H9 (cell line): ENCODE data around the gene RAB27B. TPM values are rescaled to one million over a fixed set of nuclear protein-coding genes. Genes with fewer than 3 reads are reported as not detected.
"Not testable (repeated sequence)": the region's sequence is repeated elsewhere in the genome, so short reads cannot be mapped to it uniquely, and the experiment has no call there.

Experiments
- DNase-seq: peaks from one replicate; pipeline ENCODE4 v3.0.0-alpha.2; 2017
- H2AFZ ChIP-seq: one replicate; pipeline ENCODE4 v1.6.1; 2013; ENCODE audit warnings: mild to moderate bottlenecking, low read length, control low read depth, moderate library complexity
- H2AK5ac ChIP-seq: 2 replicates; pipeline ENCODE4 v1.6.1; 2013; ENCODE audit warnings: low read length, control low read depth, mixed read lengths; ENCODE audit not compliant: insufficient read length
- H2BK120ac ChIP-seq: one replicate; pipeline ENCODE4 v1.6.1; 2013; ENCODE audit warnings: low read depth, mild to moderate bottlenecking, low read length, control low read depth, inconsistent platforms; ENCODE audit not compliant: poor library complexity, severe bottlenecking
- H2BK12ac ChIP-seq: 2 replicates; pipeline ENCODE4 v1.6.1; 2013; ENCODE audit warnings: low read length, control low read depth, mixed read lengths, low read depth; ENCODE audit not compliant: insufficient read length
- H2BK15ac ChIP-seq: 2 replicates; pipeline ENCODE4 v1.6.1; 2013; ENCODE audit warnings: low read depth, low read length, control low read depth
- H2BK20ac ChIP-seq: one replicate; pipeline ENCODE4 v1.6.1; 2013; ENCODE audit warnings: low read depth, mild to moderate bottlenecking, low read length, control low read depth, inconsistent platforms; ENCODE audit not compliant: poor library complexity, severe bottlenecking
- H2BK5ac ChIP-seq: 2 replicates; pipeline ENCODE4 v1.6.1; 2013; ENCODE audit warnings: low read length, control low read depth, mixed read lengths; ENCODE audit not compliant: insufficient read length
- H3K14ac ChIP-seq: 2 replicates; pipeline ENCODE4 v1.6.1; 2013; ENCODE audit warnings: low read length, control low read depth; ENCODE audit not compliant: insufficient read depth
- H3K18ac ChIP-seq: 2 replicates; pipeline ENCODE4 v1.6.1; 2013; ENCODE audit warnings: low read depth, mild to moderate bottlenecking, mixed read lengths, low read length, control low read depth; ENCODE audit not compliant: insufficient read length
- H3K23ac ChIP-seq: 2 replicates; pipeline ENCODE4 v1.6.1; 2013; ENCODE audit warnings: low read length, control low read depth, mixed read lengths, low read depth; ENCODE audit not compliant: insufficient read length
- H3K23me2 ChIP-seq: 2 replicates; pipeline ENCODE4 v1.6.1; 2013; ENCODE audit warnings: low read depth, mild to moderate bottlenecking, mixed read lengths, low read length, control low read depth; ENCODE audit not compliant: insufficient read length, poor library complexity, severe bottlenecking
- H3K27ac ChIP-seq: 2 replicates; pipeline ENCODE4 v1.5.1; 2013; ENCODE audit warnings: low read length, control low read depth, mixed read lengths, low read depth; ENCODE audit not compliant: insufficient read length
- H3K27me3 ChIP-seq: 2 replicates; pipeline ENCODE4 v1.6.1; 2013; ENCODE audit warnings: low read length, control low read depth, inconsistent platforms; ENCODE audit not compliant: insufficient read depth
- H3K4ac ChIP-seq: 2 replicates; pipeline ENCODE4 v1.6.1; 2013; ENCODE audit warnings: low read depth, mild to moderate bottlenecking, control low read depth, inconsistent platforms, low read length, moderate library complexity
- H3K4me1 ChIP-seq: 2 replicates; pipeline ENCODE4 v1.6.1; 2013; ENCODE audit warnings: low read length, control low read depth, inconsistent platforms; ENCODE audit not compliant: insufficient read depth
- H3K4me2 ChIP-seq: 2 replicates; pipeline ENCODE4 v1.6.1; 2013; ENCODE audit warnings: low read length, control low read depth, mixed read lengths; ENCODE audit not compliant: insufficient read length, insufficient read depth
- H3K56ac ChIP-seq: 2 replicates; pipeline ENCODE4 v1.6.1; 2013; ENCODE audit warnings: low read depth, mild to moderate bottlenecking, mixed read lengths, low read length, control low read depth; ENCODE audit not compliant: insufficient read length
- H3K79me1 ChIP-seq: 2 replicates; pipeline ENCODE4 v1.6.1; 2013; ENCODE audit warnings: low read depth, mild to moderate bottlenecking, moderate library complexity, low read length, control low read depth, inconsistent platforms; ENCODE audit not compliant: insufficient read depth, poor library complexity, severe bottlenecking
- H3K79me2 ChIP-seq: 2 replicates; pipeline ENCODE4 v1.6.1; 2013; ENCODE audit warnings: low read length, control low read depth, inconsistent platforms; ENCODE audit not compliant: insufficient read depth
- H3K9ac ChIP-seq: 2 replicates; pipeline ENCODE4 v1.6.1; 2013; ENCODE audit warnings: low read length, control low read depth, mixed read lengths; ENCODE audit not compliant: insufficient read length; ENCODE audit errors: extremely low read depth
- H3K9me3 ChIP-seq: one replicate; pipeline ENCODE4 v1.6.1; 2013; ENCODE audit warnings: low read depth, low read length, inconsistent platforms; ENCODE audit not compliant: control insufficient read depth
- H3T11ph ChIP-seq: one replicate; pipeline ENCODE4 v1.6.1; 2013; ENCODE audit warnings: mild to moderate bottlenecking, low read length, control low read depth, inconsistent platforms
- H4K20me1 ChIP-seq: one replicate; pipeline ENCODE4 v1.6.1; 2013; ENCODE audit not compliant: control insufficient read depth, insufficient read length, insufficient read depth
- H4K5ac ChIP-seq: 2 replicates; pipeline ENCODE4 v1.6.1; 2013; ENCODE audit warnings: low read depth, mild to moderate bottlenecking, mixed read lengths, low read length, control low read depth; ENCODE audit not compliant: insufficient read length
- H4K8ac ChIP-seq: replicated peaks from 2 replicates; pipeline ENCODE4 v1.6.1; 2013; ENCODE audit warnings: low read length, control low read depth, mixed read lengths, low read depth; ENCODE audit not compliant: insufficient read length
- H4K91ac ChIP-seq: 2 replicates; pipeline ENCODE4 v1.6.1; 2013; ENCODE audit warnings: low read depth, mild to moderate bottlenecking, moderate library complexity, mixed read lengths, low read length, control low read depth; ENCODE audit not compliant: insufficient read length
- H3K27ac Mint-ChIP-seq, 3 experiments: 2 replicates in 2 of 3; 3 replicates in 1 of 3; pipeline ENCODE4 v1.8.0; 2020 to 2021; ENCODE audit warnings: mixed read lengths in 3 of 3, mild to moderate bottlenecking in 1 of 3, moderate library complexity in 1 of 3
- H3K27me3 Mint-ChIP-seq: 2 replicates; pipeline ENCODE4 v1.8.0; 2021; ENCODE audit warnings: low read depth, mild to moderate bottlenecking, moderate library complexity, mixed read lengths
- H3K36me3 Mint-ChIP-seq, 3 experiments: 2 replicates in 2 of 3; 3 replicates in 1 of 3; pipeline ENCODE4 v1.8.0; 2020 to 2021; ENCODE audit warnings: low read depth in 3 of 3, mixed read lengths in 3 of 3; ENCODE audit not compliant: insufficient read depth in 1 of 3
- H3K4me1 Mint-ChIP-seq, 2 experiments: 2 replicates each; pipeline ENCODE4 v1.8.0; 2020; ENCODE audit warnings: mixed read lengths in 2 of 2
- H3K4me3 Mint-ChIP-seq, 2 experiments: 2 replicates in 1 of 2; 3 replicates in 1 of 2; pipeline ENCODE4 v1.8.0; 2020 to 2021; ENCODE audit warnings: mild to moderate bottlenecking in 2 of 2, mixed read lengths in 2 of 2, moderate library complexity in 1 of 2
- H3K9me3 Mint-ChIP-seq, 2 experiments: 2 replicates in 1 of 2; 3 replicates in 1 of 2; pipeline ENCODE4 v1.8.0; 2020; ENCODE audit warnings: mild to moderate bottlenecking in 2 of 2, mixed read lengths in 2 of 2, moderate library complexity in 1 of 2
- WGBS: extraction: QIAGEN DNeasy Blood & Tissue Kit; methylation state at CpG from one replicate; pipeline ENCODE4 v1.1.7; 2013; ENCODE audit warnings: missing lambda C conversion rate, low lambda C conversion rate, mixed read lengths; ENCODE audit not compliant: insufficient read length; ENCODE audit errors: extremely low coverage; 5-methylcytosine and 5-hydroxymethylcytosine counted together
- total RNA-seq: library from RNA; stranded (reverse); gene quantifications from 2 replicates; pipeline ENCODE4 v1.2.1, GENCODE V29; 2021
- TF ChIP-seq, protein P1 (sequence below): fragments of 200-600 bp; sonication (generic); conservative IDR thresholded peaks from 3 replicates; pipeline ENCODE4 v1.8.0; 2021; ENCODE audit warnings: antibody characterized with exemption, mild to moderate bottlenecking

Gene RAB27B
- total RNA-seq, 1 experiment from 2014 or later, result 0.15 TPM

DNA sequence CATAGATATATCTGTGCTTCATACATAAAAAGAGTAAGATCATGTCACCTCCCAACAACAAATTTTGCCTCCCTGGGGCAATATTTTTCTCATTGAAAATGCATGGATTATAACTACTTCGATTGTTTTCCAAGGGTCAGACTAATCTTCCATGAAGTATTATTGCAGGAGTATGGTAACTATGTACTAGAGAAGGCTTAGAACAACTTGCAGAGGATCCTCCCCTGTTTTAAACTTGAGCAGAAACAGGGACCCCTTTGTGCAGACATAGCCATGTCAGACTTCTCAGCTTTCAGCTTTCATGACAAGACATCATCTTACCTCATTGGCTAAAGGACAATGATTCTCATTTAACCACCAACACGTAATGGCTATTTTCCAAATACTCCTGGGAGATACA, 13.2 kb upstream of the RAB27B start:
- TF ChIP-seq, protein P1, sequence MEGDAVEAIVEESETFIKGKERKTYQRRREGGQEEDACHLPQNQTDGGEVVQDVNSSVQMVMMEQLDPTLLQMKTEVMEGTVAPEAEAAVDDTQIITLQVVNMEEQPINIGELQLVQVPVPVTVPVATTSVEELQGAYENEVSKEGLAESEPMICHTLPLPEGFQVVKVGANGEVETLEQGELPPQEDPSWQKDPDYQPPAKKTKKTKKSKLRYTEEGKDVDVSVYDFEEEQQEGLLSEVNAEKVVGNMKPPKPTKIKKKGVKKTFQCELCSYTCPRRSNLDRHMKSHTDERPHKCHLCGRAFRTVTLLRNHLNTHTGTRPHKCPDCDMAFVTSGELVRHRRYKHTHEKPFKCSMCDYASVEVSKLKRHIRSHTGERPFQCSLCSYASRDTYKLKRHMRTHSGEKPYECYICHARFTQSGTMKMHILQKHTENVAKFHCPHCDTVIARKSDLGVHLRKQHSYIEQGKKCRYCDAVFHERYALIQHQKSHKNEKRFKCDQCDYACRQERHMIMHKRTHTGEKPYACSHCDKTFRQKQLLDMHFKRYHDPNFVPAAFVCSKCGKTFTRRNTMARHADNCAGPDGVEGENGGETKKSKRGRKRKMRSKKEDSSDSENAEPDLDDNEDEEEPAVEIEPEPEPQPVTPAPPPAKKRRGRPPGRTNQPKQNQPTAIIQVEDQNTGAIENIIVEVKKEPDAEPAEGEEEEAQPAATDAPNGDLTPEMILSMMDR, result no peak
- H2AK5ac ChIP-seq, result no peak overlapping the region
- no peak for DNase-seq
- H3K23ac ChIP-seq, result no peak overlapping the region
- H2BK120ac ChIP-seq, result no peak overlapping the region
- WGBS, result no CpG with 5 or more reads among the region's 2 CpGs
- no peak overlapping the region for H2AFZ ChIP-seq
- Mint-ChIP-seq H3K27me3 (no peaks in the 10 kb centered on the region), H3K27ac (no peak overlapping the region), H3K4me3 (no peak overlapping the region), H3K36me3 (no peaks in the 10 kb centered on the region), H3K9me3 (no peaks in the 10 kb centered on the region), H3K4me1 (no peaks in the 10 kb centered on the region; a peak in 2 of 4 replicates)
- H3K4me1 ChIP-seq, result no peaks in the 10 kb centered on the region
- no peak overlapping the region for H4K8ac ChIP-seq
- no peak overlapping the region for H2BK12ac ChIP-seq
- H3K79me1 ChIP-seq, result no peaks in the 10 kb centered on the region
- no peak overlapping the region for H3T11ph ChIP-seq
- H3K27me3 ChIP-seq, result no peaks in the 10 kb centered on the region
- H2BK15ac ChIP-seq, result no peak overlapping the region
- no peak overlapping the region for H3K4me2 ChIP-seq
- H3K27ac ChIP-seq, result no peak overlapping the region
- no peaks in the 10 kb centered on the region for H3K9me3 ChIP-seq
- no peaks in the 10 kb centered on the region for H4K20me1 ChIP-seq
- H3K14ac ChIP-seq, result no peak overlapping the region
- H2BK5ac ChIP-seq, result no peak overlapping the region
- no peak overlapping the region for H3K4ac ChIP-seq
- H4K91ac ChIP-seq, result no peak overlapping the region
- H3K56ac ChIP-seq, result no peak overlapping the region
- H2BK20ac ChIP-seq, result no peak overlapping the region
- no peak overlapping the region for H4K5ac ChIP-seq
- H3K9ac ChIP-seq, result no peak overlapping the region
- no peaks in the 10 kb centered on the region for H3K23me2 ChIP-seq
- H3K18ac ChIP-seq, result no peak overlapping the region
- H3K79me2 ChIP-seq, result no peaks in the 10 kb centered on the region

DNA sequence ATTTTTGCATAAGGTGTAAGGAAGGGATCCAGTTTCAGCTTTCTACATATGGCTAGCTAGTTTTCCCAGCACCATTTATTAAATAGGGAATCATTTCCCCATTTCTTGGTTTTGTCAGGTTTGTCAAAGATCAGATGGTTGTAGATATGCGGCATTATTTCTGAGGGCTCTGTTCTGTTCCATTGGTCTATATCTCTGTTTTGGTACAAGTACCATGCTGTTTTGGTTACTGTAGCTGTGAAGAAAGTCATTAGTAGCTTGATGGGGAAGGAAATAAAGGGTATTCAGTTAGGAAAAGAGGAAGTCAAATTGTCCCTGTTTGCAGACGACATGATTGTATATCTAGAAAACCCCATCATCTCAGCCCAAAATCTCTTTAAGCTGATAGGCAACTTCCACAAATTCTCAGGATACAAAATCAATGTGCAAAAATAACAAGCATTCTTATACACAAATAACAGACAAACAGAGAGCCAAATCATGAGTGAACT, 7.4 kb upstream of the RAB27B start:
- not testable (repeated sequence) for H3K79me1 ChIP-seq, H3K14ac ChIP-seq, H3K56ac ChIP-seq, H3K27me3 Mint-ChIP-seq, H3K23me2 ChIP-seq, H3K4me3 Mint-ChIP-seq, H3K4me1 Mint-ChIP-seq, H2BK20ac ChIP-seq, H2BK12ac ChIP-seq, DNase-seq, H3K36me3 Mint-ChIP-seq, H4K8ac ChIP-seq, H3K23ac ChIP-seq, H3K27me3 ChIP-seq, H3K18ac ChIP-seq, H2BK15ac ChIP-seq, H3K79me2 ChIP-seq, H3K9me3 Mint-ChIP-seq, H2BK120ac ChIP-seq, H4K91ac ChIP-seq, H2BK5ac ChIP-seq, H3T11ph ChIP-seq, H2AFZ ChIP-seq, H3K4ac ChIP-seq, H3K4me1 ChIP-seq, H3K9ac ChIP-seq, H3K27ac Mint-ChIP-seq, H4K20me1 ChIP-seq, H2AK5ac ChIP-seq, H4K5ac ChIP-seq, H3K4me2 ChIP-seq, H3K27ac ChIP-seq, H3K9me3 ChIP-seq
- WGBS, result no CpG with 5 or more reads among the region's 2 CpGs
